B cell (primary cell): ENCODE results near the gene DLGAP4. TPM values are rescaled to one million over a fixed set of nuclear protein-coding genes. Genes with fewer than 3 reads are reported as not detected.

Source experiments
- ATAC-seq: fragments of 200-7000 bp; cut with Tn5 transposase; one replicate; pipeline ENCODE4 v1.10.0; 2021; ENCODE audit warnings: low read depth, mild to moderate bottlenecking, moderate number of reproducible peaks, moderate library complexity
- CTCF ChIA-PET: fragments of 350-600 bp; sonication (Branson Sonifier 250); formaldehyde crosslinking; loops from one replicate; lab custom pipeline; 2021; ENCODE audit warnings: antibody characterized with exemption, inconsistent platforms; lab: Charles Lee
- POLR2A ChIA-PET: fragments of 350-600 bp; sonication (Branson Sonifier 250); formaldehyde crosslinking; loops from one replicate; lab custom pipeline; 2021; ENCODE audit warnings: antibody characterized with exemption; lab: Charles Lee
- DNase-seq: peaks from one replicate; pipeline ENCODE4 v3.0.0; 2013
- H2AFZ ChIP-seq: 2 replicates; pipeline ENCODE4 v1.6.1; 2012; ENCODE audit warnings: mild to moderate bottlenecking, low read depth, low read length; ENCODE audit not compliant: insufficient read depth, poor library complexity, severe bottlenecking
- H3K27ac ChIP-seq, 2 donors: 1 replicate in 1 of 2; 2 replicates in 1 of 2; pipeline ENCODE4 v1.5.1; 2012 to 2013; ENCODE audit warnings: low read length in 2 of 2, mild to moderate bottlenecking in 2 of 2, moderate library complexity in 1 of 2
- H3K27me3 ChIP-seq, 4 experiments: fragments of 200-600 bp in 1 of 4; sonication (generic) in 1 of 4; replicated peaks in 1 of 4; 1 replicate in 2 of 4; 2 replicates in 2 of 4; pipeline versions ENCODE4 v1.6.1 to v1.7.0; 2013 to 2016; ENCODE audit warnings: low read length in 3 of 4, mild to moderate bottlenecking in 2 of 4, mixed read lengths in 1 of 4, moderate library complexity in 1 of 4; ENCODE audit not compliant: insufficient read depth in 4 of 4, control insufficient read depth in 3 of 4; ENCODE audit errors: control extremely low read depth in 1 of 4
- H3K36me3 ChIP-seq, 2 experiments: replicated peaks in 1 of 2; 1 replicate in 1 of 2; 2 replicates in 1 of 2; pipeline versions ENCODE4 v1.6.1 to v1.7.1; 2013; ENCODE audit warnings: low read length in 1 of 2; ENCODE audit not compliant: insufficient read depth in 2 of 2, control insufficient read depth in 1 of 2; ENCODE audit errors: control extremely low read depth in 1 of 2, extremely low read depth in 1 of 2
- H3K4me1 ChIP-seq, 2 donors: fragments of 200-600 bp in 1 of 2; sonication (generic) in 1 of 2; 1 replicate in 1 of 2; 2 replicates in 1 of 2; pipeline versions ENCODE4 v1.5.1 to v1.6.1; 2013 to 2017; ENCODE audit warnings: low read length in 2 of 2; ENCODE audit not compliant: control insufficient read depth in 2 of 2, insufficient read depth in 2 of 2
- H3K4me2 ChIP-seq: replicated peaks from 2 replicates; pipeline ENCODE3; 2012; ENCODE audit warnings: mild to moderate bottlenecking, low read depth, low read length; ENCODE audit not compliant: poor library complexity, severe bottlenecking
- H3K4me3 ChIP-seq, 5 experiments: fragments of 200-600 bp in 1 of 5; sonication (generic) in 1 of 5; 1 replicate in 3 of 5; 2 replicates in 2 of 5; pipeline versions ENCODE4 v1.5.1 to v1.7.0; 2011 to 2016; ENCODE audit warnings: low read length in 4 of 5, mild to moderate bottlenecking in 4 of 5, low read depth in 2 of 5, control low read depth in 1 of 5, moderate library complexity in 1 of 5; ENCODE audit not compliant: insufficient read depth in 1 of 5; ENCODE audit errors: control extremely low read depth in 1 of 5, extremely low read depth in 1 of 5
- H3K79me2 ChIP-seq: fragments of 200-600 bp; sonication (generic); one replicate; pipeline ENCODE4 v1.6.0; 2016; ENCODE audit warnings: low read length; ENCODE audit not compliant: control insufficient read depth, insufficient read depth
- H3K9ac ChIP-seq: fragments of 200-600 bp; sonication (generic); 2 replicates; pipeline ENCODE4 v1.6.1; 2017; ENCODE audit warnings: mild to moderate bottlenecking, low read length, moderate library complexity
- H3K9me3 ChIP-seq, 3 donors: one replicate each; pipeline versions ENCODE4 v1.6.1 to v1.7.1; 2013; ENCODE audit warnings: low read length in 2 of 3; ENCODE audit not compliant: control insufficient read depth in 2 of 3, insufficient read depth in 1 of 3; ENCODE audit errors: control extremely low read depth in 1 of 3
- H4K20me1 ChIP-seq: 2 replicates; pipeline ENCODE4 v1.6.0; 2012; ENCODE audit warnings: mild to moderate bottlenecking, low read length; ENCODE audit not compliant: insufficient read depth, control insufficient read depth, poor library complexity, severe bottlenecking
- H3K27ac Mint-ChIP-seq: one replicate; pipeline ENCODE4 v1.8.0; 2021; ENCODE audit warnings: mixed read lengths
- H3K27me3 Mint-ChIP-seq: one replicate; pipeline ENCODE4 v1.8.0; 2021; ENCODE audit warnings: mixed read lengths
- H3K4me1 Mint-ChIP-seq: one replicate; pipeline ENCODE4 v1.8.0; 2021; ENCODE audit warnings: mixed read lengths
- H3K4me3 Mint-ChIP-seq: one replicate; pipeline ENCODE4 v1.8.0; 2021; ENCODE audit warnings: mixed read lengths
- H3K9me3 Mint-ChIP-seq: one replicate; pipeline ENCODE4 v1.8.0; 2022; ENCODE audit warnings: mixed read lengths; ENCODE audit not compliant: insufficient read depth
- EZH2 ChIP-seq: IDR thresholded peaks from 2 replicates; pipeline ENCODE4 v1.6.1; 2012; ENCODE audit warnings: borderline replicate concordance, low read depth, mild to moderate bottlenecking, moderate library complexity, low read length; ENCODE audit not compliant: insufficient read depth, poor library complexity, severe bottlenecking
- WGBS: methylation state at CpG from one replicate; pipeline ENCODE4 v1.1.5; 2013; ENCODE audit warnings: missing lambda C conversion rate; ENCODE audit not compliant: insufficient coverage; 5-methylcytosine and 5-hydroxymethylcytosine counted together
- intact Hi-C: fragments of 100-400 bp; cut with micrococcal nuclease; formaldehyde crosslinking; loops from one replicate; pipeline ENCODE4 v1.10.0; 2022
- polyA plus RNA-seq: library from polyadenylated mRNA; depleted of rRNA; stranded (reverse); fragments of >200 nt; gene quantifications from 2 replicates; pipeline ENCODE4 v1.2.3, GENCODE V29; 2012
- total RNA-seq, 2 donors: library from RNA; stranded (reverse); fragments of 120-200 nt in 1 of 2; gene quantifications; 1 replicate in 1 of 2; 2 replicates in 1 of 2; pipeline versions ENCODE4 v1.2.3 to v1.2.4, GENCODE V29; 2013 to 2022
- TF ChIP-seq, protein P1 (sequence below): fragments of 200-600 bp; IDR thresholded peaks from one replicate; pipeline ENCODE4 v1.8.0; 2022; ENCODE audit warnings: antibody characterized with exemption, mild to moderate bottlenecking

The DLGAP4 gene
- total and polyA plus RNA-seq, 2 donors (not counting 1 experiment from before 2014, with no cell fraction given): 68.8 to 87.8 TPM

DNA sequence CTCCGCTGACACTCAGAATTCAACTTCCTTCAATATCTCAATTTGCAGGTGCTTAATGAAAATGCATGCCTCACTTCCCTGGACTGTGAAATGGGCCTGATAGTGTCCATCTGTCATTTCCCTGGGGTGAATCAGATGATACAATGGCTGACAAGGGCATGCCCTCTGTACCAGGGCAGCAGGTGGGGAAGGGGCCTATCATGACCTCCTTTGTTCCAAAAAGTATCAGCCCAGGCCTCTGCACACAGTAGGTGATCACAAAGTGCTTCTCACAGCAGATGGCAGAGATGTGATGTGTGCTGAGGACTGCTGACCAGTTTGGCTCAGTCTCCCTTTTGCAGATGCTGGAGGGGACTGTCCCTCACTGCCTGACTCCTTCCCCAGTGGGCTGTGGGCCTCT, 44.3 kb downstream of the DLGAP4 start:
- Histone ChIP-seq H3K4me1 (no peaks in the 10 kb centered on the region), H3K36me3 (no peaks in the 10 kb centered on the region), H2AFZ (no peak overlapping the region), H4K20me1 (no peaks in the 10 kb centered on the region), H3K9me3 (peaks cover 0 to 6% (median 0%) of the 10 kb centered on the region in 3 donors), H3K4me3 (no peak overlapping the region), H3K9ac (no peak overlapping the region), H3K79me2 (no peaks in the 10 kb centered on the region), H3K27ac (no peak overlapping the region), H3K4me2 (no peak overlapping the region), H3K27me3 (peaks cover 0 to 3% (median 0%) of the 10 kb centered on the region in 4 experiments)
- no peak for DNase-seq
- CTCF ChIA-PET: no interaction called here
- H3K4me1 Mint-ChIP-seq: no peaks in the 10 kb centered on the region
- H3K27ac Mint-ChIP-seq: no peak overlapping the region
- no peak for TF ChIP-seq EZH2
- 100% methylated on average over 1 of the region's 1 CpG for WGBS
- peaks cover 22% of the 10 kb centered on the region for H3K27me3 Mint-ChIP-seq
- no peak overlapping the region for H3K4me3 Mint-ChIP-seq
- intact Hi-C loops: no loop called here
- POLR2A ChIA-PET: no interaction called here
- H3K9me3 Mint-ChIP-seq: no peaks in the 10 kb centered on the region
- no peak for ATAC-seq

- H3K27ac Mint-ChIP-seq: no peak overlapping the region
- H3K9me3 Mint-ChIP-seq: no peaks in the 10 kb centered on the region
Measured at GRCh38 chr20:36351937-36352336, 45.8 kb downstream of the DLGAP4 start.

More at GRCh38 chr20:36351937-36352336, 45.8 kb downstream of the DLGAP4 start:
- no peak overlapping the region for H3K9ac ChIP-seq
- H3K36me3 ChIP-seq: no peaks in the 10 kb centered on the region
- H2AFZ ChIP-seq: no peak overlapping the region
- no peaks in the 10 kb centered on the region for H4K20me1 ChIP-seq
- H3K9me3 ChIP-seq: peaks cover 0 to 11% (median 2%) of the 10 kb centered on the region in 3 donors
- TF ChIP-seq EZH2: no peak
- TF ChIP-seq, protein P1, sequence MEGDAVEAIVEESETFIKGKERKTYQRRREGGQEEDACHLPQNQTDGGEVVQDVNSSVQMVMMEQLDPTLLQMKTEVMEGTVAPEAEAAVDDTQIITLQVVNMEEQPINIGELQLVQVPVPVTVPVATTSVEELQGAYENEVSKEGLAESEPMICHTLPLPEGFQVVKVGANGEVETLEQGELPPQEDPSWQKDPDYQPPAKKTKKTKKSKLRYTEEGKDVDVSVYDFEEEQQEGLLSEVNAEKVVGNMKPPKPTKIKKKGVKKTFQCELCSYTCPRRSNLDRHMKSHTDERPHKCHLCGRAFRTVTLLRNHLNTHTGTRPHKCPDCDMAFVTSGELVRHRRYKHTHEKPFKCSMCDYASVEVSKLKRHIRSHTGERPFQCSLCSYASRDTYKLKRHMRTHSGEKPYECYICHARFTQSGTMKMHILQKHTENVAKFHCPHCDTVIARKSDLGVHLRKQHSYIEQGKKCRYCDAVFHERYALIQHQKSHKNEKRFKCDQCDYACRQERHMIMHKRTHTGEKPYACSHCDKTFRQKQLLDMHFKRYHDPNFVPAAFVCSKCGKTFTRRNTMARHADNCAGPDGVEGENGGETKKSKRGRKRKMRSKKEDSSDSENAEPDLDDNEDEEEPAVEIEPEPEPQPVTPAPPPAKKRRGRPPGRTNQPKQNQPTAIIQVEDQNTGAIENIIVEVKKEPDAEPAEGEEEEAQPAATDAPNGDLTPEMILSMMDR: no peak
- H3K27me3 ChIP-seq: peaks cover 0 to 3% (median 0%) of the 10 kb centered on the region in 4 experiments
- WGBS: 84% methylated on average over 6 of the region's 6 CpGs
- H3K4me2 ChIP-seq: no peak overlapping the region
- Mint-ChIP-seq H3K27me3 (peaks cover 16% of the 10 kb centered on the region), H3K4me3 (no peak overlapping the region), H3K4me1 (no peaks in the 10 kb centered on the region)
- ChIA-PET CTCF (no interaction called here), POLR2A (no interaction called here)
- DNase-seq: no peak
- no peaks in the 10 kb centered on the region for H3K4me1 ChIP-seq
- H3K27ac ChIP-seq: no peak overlapping the region
- intact Hi-C loops: no loop called here
- no peak overlapping the region for H3K4me3 ChIP-seq
- no peaks in the 10 kb centered on the region for H3K79me2 ChIP-seq
- no peak for ATAC-seq
